Measurements from ENCODE around the gene SDHB. TPM values are rescaled to one million over a fixed set of nuclear protein-coding genes. Genes with fewer than 3 reads are reported as not detected.
A peak's percentile ranks its signal among the peaks of the same experiment; 100 is the strongest.

Gene SDHB
- total and polyA plus RNA-seq, 10 of the 15 experiments (the other 5 are each of a cell fraction or from before 2014, with no cell fraction given): 101 to 319 (median 188) TPM

GRCh38 chr1:17023573-17023972 is 30.3 kb downstream of the SDHB start:
- Histone ChIP-seq H3K27ac (ENCODE audit: control insufficient read depth, insufficient read depth) (peak overlapping the region; percentile 6; the same call in 1 of the 2 replicates), H3K4me1 (ENCODE audit: control insufficient read depth, insufficient read depth, low read length) (peaks cover 30% of the 10 kb centered on the region), H3K27me3 (replicated peaks in 1 of 2; ENCODE audit: control insufficient read depth in 2 of 2, insufficient read depth in 2 of 2, low read length in 1 of 2) (no peaks in the 10 kb centered on the region), H3K9me3 (replicated peaks; ENCODE audit: control insufficient read depth, insufficient read depth, low read length) (no peaks in the 10 kb centered on the region), H3K4me3 (no peak overlapping the region), H2AFZ (ENCODE audit: control insufficient read depth, low read depth, low read length) (no peak overlapping the region), H3K4me2 (ENCODE audit: control insufficient read depth, insufficient read depth) (no peak overlapping the region), H3K36me3 (ENCODE audit: control insufficient read depth in 2 of 2, insufficient read depth in 2 of 2, low read length in 1 of 2) (peaks cover 26 to 51% of the 10 kb centered on the region in 2 experiments), H3K79me2 (ENCODE audit: control insufficient read depth, insufficient read depth, low read length) (no peaks in the 10 kb centered on the region), H4K20me1 (ENCODE audit: control insufficient read depth, insufficient read depth) (no peaks in the 10 kb centered on the region), H3K9ac (ENCODE audit: control insufficient read depth, insufficient read depth, low read length) (no peak overlapping the region)
- FAIRE-seq (no peak), DNase-seq (ENCODE audit: low read depth, low spot score) (no peak), ATAC-seq (no peak)
- RAD21 ChIA-PET (ENCODE audit: unreplicated experiment): no interaction called here
- CTCF ChIA-PET: interaction anchor here (1.0 to 1.7 kb wide), 3 partner anchors 23 to 403 kb away, joined by 4 to 9 read pairs (median 6); no protein-coding TSS in a partner anchor
- no peak for TF ChIP-seq HDAC6 (IDR thresholded peaks at IDR 0.05; ENCODE audit: unreplicated experiment)
- TF ChIP-seq NRF1 (conservative IDR thresholded peaks at IDR 0.05; ENCODE audit: low read depth, low read length): no peak
- WGBS (ENCODE audit: insufficient coverage, insufficient replicate concordance, low lambda C conversion rate, missing lambda C conversion rate): 95% methylated on average over 3 of the region's 3 CpGs
- in situ Hi-C loops (cut with MboI): no loop called here
- SMC1A ChIA-PET (ENCODE audit: uncharacterized antibody, unreplicated experiment): interaction anchor here (0.9 to 2.0 kb wide), 5 partner anchors 10 to 37 kb away, joined by 3 to 8 read pairs (median 5); no protein-coding TSS in a partner anchor
- BruUV-seq (replicated peaks): no TSS peak
- intact Hi-C loops (cut with micrococcal nuclease; ENCODE audit: unreplicated experiment): no loop called here
- POLR2A ChIA-PET: no interaction called here

GRCh38 chr1:17023102-17023501 is 30.7 kb downstream of the SDHB start:
- POLR2A ChIA-PET: no interaction called here
- peak; percentile 48; the same call in 1 of the 2 replicates for TF ChIP-seq ATF2 (IDR thresholded peaks at IDR 0.05; ENCODE audit: low read length)
- no peak for TF ChIP-seq USF1 (IDR thresholded peaks at IDR 0.05; ENCODE audit: borderline replicate concordance, extremely low read length, insufficient read depth, low read depth, low read length)
- TF ChIP-seq IKZF2 (IDR thresholded peaks at IDR 0.05): peak; percentile 59 to 69; a peak in 2 of 4 replicates
- peak; percentile 56; the same call in 1 of the 2 replicates for TF ChIP-seq ZNF687 (IDR thresholded peaks at IDR 0.05)

More at GRCh38 chr1:17023102-17023501, 30.7 kb downstream of the SDHB start:
- ATAC-seq (no peak), FAIRE-seq (no peak), DNase-seq (ENCODE audit: low read depth, low spot score) (peak; percentile 49)
- H3K4me2 ChIP-seq (ENCODE audit: control insufficient read depth, insufficient read depth): no peak overlapping the region
- ChIA-PET SMC1A (ENCODE audit: uncharacterized antibody, unreplicated experiment) (interaction anchor here (0.9 to 2.0 kb wide), 6 partner anchors 9 to 38 kb away, joined by 3 to 8 read pairs (median 5); no protein-coding TSS in a partner anchor), CTCF (interaction anchor here (1.2 to 1.7 kb wide), 3 partner anchors 17 to 62 kb away, joined by 5 to 9 read pairs (median 6); no protein-coding TSS in a partner anchor), RAD21 (ENCODE audit: unreplicated experiment) (no interaction called here)
- in situ Hi-C loops (cut with MboI) (no loop called here), intact Hi-C loops (cut with micrococcal nuclease; ENCODE audit: unreplicated experiment) (no loop called here)
- no peaks in the 10 kb centered on the region for H3K79me2 ChIP-seq (ENCODE audit: control insufficient read depth, insufficient read depth, low read length)
- no peak overlapping the region for H3K4me3 ChIP-seq
- WGBS (ENCODE audit: insufficient coverage, insufficient replicate concordance, low lambda C conversion rate, missing lambda C conversion rate): 12% methylated on average over 4 of the region's 4 CpGs
- peaks cover 34% of the 10 kb centered on the region for H3K4me1 ChIP-seq (ENCODE audit: control insufficient read depth, insufficient read depth, low read length)
- no TSS peak for BruUV-seq (replicated peaks)
- H2AFZ ChIP-seq (ENCODE audit: control insufficient read depth, low read depth, low read length): no peak overlapping the region
- H4K20me1 ChIP-seq (ENCODE audit: control insufficient read depth, insufficient read depth): no peaks in the 10 kb centered on the region
- H3K27ac ChIP-seq (ENCODE audit: control insufficient read depth, insufficient read depth): peak overlapping the region; percentile 38
- H3K36me3 ChIP-seq (ENCODE audit: control insufficient read depth in 2 of 2, insufficient read depth in 2 of 2, low read length in 1 of 2): peaks cover 27 to 52% of the 10 kb centered on the region in 2 experiments
- H3K9me3 ChIP-seq (replicated peaks; ENCODE audit: control insufficient read depth, insufficient read depth, low read length): no peaks in the 10 kb centered on the region
- no peaks in the 10 kb centered on the region for H3K27me3 ChIP-seq (replicated peaks in 1 of 2; ENCODE audit: control insufficient read depth in 2 of 2, insufficient read depth in 2 of 2, low read length in 1 of 2)
- H3K9ac ChIP-seq (ENCODE audit: control insufficient read depth, insufficient read depth, low read length): no peak overlapping the region

All from GM12878 (cell line).